HG03432 (cell line): ENCODE results near the gene LSP1.
"Not testable (repeated sequence)": the region's sequence is repeated elsewhere in the genome, so short reads cannot be mapped to it uniquely, and the experiment has no call there.

Experiments
- ATAC-seq: cut with Tn5 transposase; IDR thresholded peaks from one replicate; pipeline ENCODE4 v1.9.1; 2021; ENCODE audit warnings: mild to moderate bottlenecking, moderate library complexity; ENCODE audit not compliant: unreplicated experiment

Gene LSP1

DNA sequence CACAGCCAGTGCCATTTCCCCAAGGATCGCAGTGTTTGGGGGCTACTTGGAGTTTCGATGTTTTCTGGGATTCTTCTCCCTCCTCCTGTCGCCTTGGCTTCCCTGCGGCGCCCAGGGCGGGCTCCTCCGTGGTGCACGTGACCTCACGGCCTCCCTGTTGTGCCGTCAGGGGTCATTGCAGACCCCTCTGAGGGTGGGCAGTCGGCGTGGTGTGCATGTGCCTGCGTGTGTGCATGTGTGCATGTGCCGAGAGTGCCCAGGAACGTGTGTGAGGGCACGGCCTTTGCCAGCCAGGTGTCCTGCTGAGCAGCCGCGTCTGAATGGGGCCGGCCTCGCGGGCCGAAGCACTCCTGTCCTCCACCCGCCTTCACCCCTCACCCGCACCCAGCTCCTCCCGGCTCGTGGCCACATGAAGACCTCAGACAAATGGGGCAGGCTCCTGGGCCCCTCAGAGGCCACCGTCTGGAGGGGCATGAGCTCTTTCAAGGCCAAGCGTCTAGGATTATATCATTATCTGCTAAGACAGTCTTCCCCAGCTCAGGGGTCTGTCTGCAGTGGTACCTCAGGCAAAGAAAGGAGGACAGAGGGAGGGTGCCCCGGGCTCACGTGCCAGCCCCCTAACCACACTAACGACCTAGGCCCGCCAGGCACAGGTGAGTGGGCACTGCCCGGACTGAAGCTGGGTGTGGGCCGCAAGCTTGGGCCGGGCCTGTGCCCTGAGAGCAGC is 84.9 kb downstream of the LSP1 start:
- no peak for ATAC-seq

GRCh38 chr11:1938343-1939005 is 85.6 kb downstream of the LSP1 start:
- no peak for ATAC-seq

GRCh38 chr11:1939006-1939625 is 86.2 kb downstream of the LSP1 start:
- ATAC-seq, result no peak

GRCh38 chr11:1939788-1940187 is 86.9 kb downstream of the LSP1 start:
- ATAC-seq, result not testable (repeated sequence)
